ENCODE data around the gene CDY2B.
"Not testable (repeated sequence)": the region's sequence is repeated elsewhere in the genome, so short reads cannot be mapped to it uniquely, and the experiment has no call there.

GRCh38 chrY:17832149-17832548 is 47.9 kb downstream of the CDY2B start:
- TF ChIP-seq CTCF, POLR2A (IDR thresholded peaks at IDR 0.05): not testable (repeated sequence)
